Right ventricle myocardium inferior (tissue), 1 donor: Measurements from ENCODE around the gene ZC3H14. TPM values are rescaled to one million over a fixed set of nuclear protein-coding genes. Genes with fewer than 3 reads are reported as not detected.

ENCODE experiments used
- ATAC-seq: fragments of 200-7000 bp; cut with Tn5 transposase; one replicate; pipeline ENCODE4 v1.9.1; 2020; ENCODE audit warnings: mild to moderate bottlenecking, moderate library complexity
- DNase-seq: peaks from one replicate; pipeline ENCODE4 v3.0.0; 2021; ENCODE audit errors: missing footprints
- intact Hi-C: fragments of 100-400 bp; cut with DNase I; formaldehyde crosslinking; loops from one replicate; pipeline ENCODE4 v1.11.0; 2022
- total RNA-seq: library from RNA; stranded (reverse); fragmentation: NEBNext Ultra II Directional; extraction: Animal tissue kit (Norgen Biotek cat#: 25700); gene quantifications from one replicate; pipeline ENCODE4 v1.2.1, GENCODE V29; 2021
- donor health status: DM: no; HTN: yes; CAD: no; lungs with severe emphysema.

ZC3H14 gene
- total RNA-seq, 1 donor from 2014 or later = 38.3 TPM

- intact Hi-C loops = loop anchor here (5.0 kb wide), 1 partner anchor 558 kb away; the partner anchor contains the start of gene GALC
- no peak for ATAC-seq
- no peak for DNase-seq
These were observed 12.8 kb upstream of the ZC3H14 start for GRCh38 chr14:88550078-88550477.

DNA sequence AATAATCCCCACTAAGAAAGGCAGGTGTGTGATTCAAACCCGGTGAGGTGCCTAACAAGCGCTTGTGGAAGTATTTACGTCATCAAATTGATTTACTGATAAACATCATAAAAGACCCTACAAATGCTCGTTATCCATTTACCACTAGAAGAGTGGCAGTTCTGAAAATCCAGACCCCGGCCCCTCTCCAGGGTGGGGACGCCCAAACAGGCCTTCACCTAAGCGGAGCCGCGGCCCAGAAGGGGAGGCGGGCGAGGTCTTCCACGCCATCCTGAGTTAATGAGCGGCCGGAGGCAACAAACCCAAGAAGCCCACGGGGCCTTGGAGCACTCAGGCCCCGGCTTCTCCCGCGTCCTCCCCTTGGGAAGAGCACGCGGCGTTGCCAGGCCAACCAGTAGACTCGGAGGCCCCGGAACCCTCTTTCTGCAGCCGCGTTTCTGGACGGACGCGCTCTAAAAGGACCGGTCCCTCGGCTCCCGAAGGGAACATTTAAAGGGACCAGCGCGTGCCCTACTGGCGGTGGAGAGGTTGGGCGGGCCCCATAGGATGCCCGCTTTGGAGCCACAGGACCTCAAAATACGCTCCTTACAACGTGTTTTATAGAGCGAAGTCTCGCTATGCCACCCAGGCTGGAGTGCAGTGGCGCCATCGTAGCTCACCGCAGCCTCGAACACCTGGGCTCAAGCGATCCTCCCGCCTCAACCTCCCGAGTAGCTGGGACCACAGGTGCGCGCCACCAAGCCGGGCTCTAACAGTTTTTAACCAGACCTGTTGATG, 11.6 kb upstream of the ZC3H14 start:
- ATAC-seq (peak; percentile 81), DNase-seq (peak; percentile 88)
- intact Hi-C loops = loop anchor here (5.0 kb wide), 1 partner anchor 559 kb away; the partner anchor contains the start of gene GALC

DNA sequence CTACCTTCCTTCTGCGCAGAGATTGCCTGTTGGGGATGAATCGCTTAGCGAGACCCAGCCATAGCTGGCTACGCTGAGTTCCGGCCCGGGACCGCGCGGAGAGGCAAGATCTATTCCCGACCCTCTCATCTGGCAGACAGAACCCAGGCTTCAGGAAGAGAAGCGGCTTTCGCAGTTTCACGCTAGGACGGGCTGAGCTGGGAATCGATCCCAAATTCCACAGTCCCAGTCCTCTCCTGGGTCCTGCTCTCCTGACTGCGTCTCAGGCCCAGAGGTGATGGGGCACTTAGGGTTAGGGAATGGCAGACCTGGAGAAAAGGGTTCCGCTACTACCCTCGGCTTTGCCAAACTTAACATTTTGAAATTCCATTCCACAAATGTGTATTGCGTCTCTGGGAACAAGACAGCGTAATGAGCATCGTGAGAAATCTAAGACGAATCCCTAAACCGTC, 10.8 kb upstream of the ZC3H14 start:
- intact Hi-C loops = loop anchor here (5.0 kb wide), 1 partner anchor 560 kb away; the partner anchor contains the start of gene GALC
- DNase-seq (no peak), ATAC-seq (peak; percentile 11)

DNA sequence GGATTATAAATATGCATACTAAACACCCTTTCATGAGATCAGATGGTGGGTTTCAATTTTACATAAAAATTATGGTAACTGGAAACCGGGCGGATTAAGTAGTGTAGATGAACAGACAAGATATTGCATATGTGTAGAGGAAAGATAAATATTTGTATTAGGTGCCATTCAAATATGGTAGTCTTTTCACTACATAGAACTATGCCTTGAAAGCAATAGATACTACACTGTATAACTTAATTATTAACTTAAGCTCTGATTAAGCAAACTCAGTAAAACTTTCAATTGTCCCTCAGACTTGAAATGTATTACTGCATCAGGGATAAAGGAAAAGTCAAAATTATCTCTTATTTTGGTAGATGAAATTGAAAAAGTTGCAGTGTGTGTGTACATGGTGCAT, 10.0 kb upstream of the ZC3H14 start:
- intact Hi-C loops = loop anchor here (5.0 kb wide), 1 partner anchor 561 kb away; the partner anchor contains the start of gene GALC
- no peak for ATAC-seq

DNA sequence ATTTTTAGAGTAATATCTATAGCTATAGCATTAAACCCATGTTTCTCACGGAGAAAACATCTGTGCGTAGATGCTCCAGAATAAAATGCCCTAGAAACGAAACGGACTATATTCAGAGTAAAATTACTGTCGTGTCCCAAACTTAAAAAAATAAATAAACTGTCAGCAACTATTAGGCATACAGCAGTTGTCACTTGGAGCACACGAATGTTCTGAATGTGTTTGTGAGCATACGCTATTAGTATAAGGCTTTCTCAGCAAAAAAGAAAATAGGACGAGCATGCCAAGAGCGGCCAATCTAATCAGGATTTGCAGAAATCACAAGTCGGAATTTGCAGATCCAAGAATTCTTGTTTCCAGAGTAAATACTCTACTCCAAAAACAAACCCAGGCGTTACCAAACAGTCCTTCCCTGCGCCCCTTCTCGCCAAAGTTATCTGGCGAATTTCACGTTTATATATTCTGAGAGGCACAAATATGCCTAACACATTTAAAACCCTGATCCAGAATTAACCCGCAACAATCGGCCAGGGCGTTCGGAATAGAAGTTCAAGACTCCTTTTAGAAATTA, 8.9 kb upstream of the ZC3H14 start:
- no peak for DNase-seq
- ATAC-seq = no peak
- intact Hi-C loops = loop anchor here (5.0 kb wide), 1 partner anchor 562 kb away; the partner anchor contains the start of gene GALC

More for the DNA sequence above, 10.0 kb upstream of the ZC3H14 start:
- DNase-seq = no peak

- ATAC-seq (peak; percentile 93), DNase-seq (peak; percentile 87)
- intact Hi-C loops = loop anchor here (5.0 kb wide), 2 partner anchors 367 to 562 kb away; partner anchors contain the start of gene GALC
These were observed 8.2 kb upstream of the ZC3H14 start, which contains the start of gene PTPN21 for GRCh38 chr14:88554457-88555286. PTPN21 (minus strand) TSS chr14:88555007; CDS start chr14:88550417, 4,590 bp downstream.

- intact Hi-C loops = loop anchor here (5.0 kb wide), 1 partner anchor 369 kb away; no protein-coding TSS in a partner anchor
- ATAC-seq = no peak
- DNase-seq = no peak
These were observed 6.3 kb upstream of the ZC3H14 start for GRCh38 chr14:88556581-88556980.

GRCh38 chr14:88559852-88560251, 3.0 kb upstream of the ZC3H14 start:
- ATAC-seq = no peak
- intact Hi-C loops = loop anchor here (2.0 to 10.0 kb wide), 3 partner anchors 67 to 373 kb away; partner anchors contain the start of gene SPATA7
- no peak for DNase-seq

DNA sequence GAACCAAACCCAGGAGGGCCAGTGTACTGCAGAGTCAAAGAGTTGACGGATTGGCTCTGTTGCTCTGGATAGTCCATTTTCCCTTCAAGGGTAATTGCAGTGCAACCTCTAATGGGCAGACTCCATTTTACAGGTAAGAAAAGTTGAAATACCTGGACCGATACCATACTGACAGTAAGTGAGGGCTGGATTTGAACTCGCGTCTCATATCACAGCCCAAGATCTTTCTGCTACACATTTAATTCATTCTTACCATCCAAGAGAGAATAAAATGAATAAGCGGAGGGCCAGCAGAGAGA, 356 bp upstream of the ZC3H14 start:
- no peak for ATAC-seq

DNA sequence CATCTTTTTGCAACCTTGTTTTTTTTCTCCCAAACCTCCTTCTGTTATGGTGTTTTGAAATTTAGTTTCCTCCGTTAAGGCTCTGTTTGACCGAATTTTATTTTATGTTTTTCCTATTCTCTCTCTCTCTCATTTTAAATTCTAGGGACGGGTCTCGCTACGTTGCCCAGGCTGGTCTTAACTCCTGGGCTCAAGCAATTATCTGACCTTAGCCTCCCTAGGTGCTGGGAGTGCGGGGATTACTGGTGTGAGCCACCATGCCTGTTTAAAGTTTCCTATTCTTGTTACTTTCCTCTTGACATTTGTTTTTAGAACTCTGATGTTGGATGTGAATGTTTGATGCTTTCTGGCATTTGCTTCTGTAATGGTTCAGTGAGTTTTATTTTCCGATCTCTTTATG, 1.0 kb downstream of the ZC3H14 start:
- intact Hi-C loops = loop anchor here (10.0 kb wide), 1 partner anchor 179 kb away; the partner anchor contains the start of gene SPATA7
- DNase-seq (no peak), ATAC-seq (no peak)

More for the DNA sequence above, 356 bp upstream of the ZC3H14 start:
- intact Hi-C loops = loop anchor here (10.0 kb wide), 1 partner anchor 178 kb away; the partner anchor contains the start of gene SPATA7
- no peak for DNase-seq

DNA sequence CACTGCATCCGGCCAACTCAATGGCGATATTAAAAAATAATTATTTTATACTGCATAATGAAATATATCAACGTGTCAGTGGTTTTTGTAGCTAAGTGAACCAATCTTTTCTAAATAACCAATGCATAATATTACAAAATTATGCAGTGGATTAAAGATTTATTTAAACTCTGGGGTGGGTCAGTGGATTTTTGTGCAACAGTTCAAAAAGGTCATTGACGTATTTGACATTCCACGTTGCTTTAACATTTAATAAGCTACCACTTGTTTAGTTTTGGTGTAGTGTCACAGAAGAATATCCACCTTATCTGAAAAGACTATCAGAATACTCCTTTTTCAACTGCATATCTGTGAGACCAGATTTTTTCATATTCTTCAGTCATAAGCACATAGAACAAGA, 2.6 kb downstream of the ZC3H14 start:
- intact Hi-C loops = loop anchor here (10.0 kb wide), 1 partner anchor 181 kb away; the partner anchor contains the start of gene SPATA7
- no peak for DNase-seq
- no peak for ATAC-seq

GRCh38 chr14:88568196-88568595, 5.4 kb downstream of the ZC3H14 start:
- intact Hi-C loops = loop anchor here (10.0 kb wide), 1 partner anchor 183 kb away; the partner anchor contains the start of gene SPATA7
- ATAC-seq (no peak), DNase-seq (no peak)

DNA sequence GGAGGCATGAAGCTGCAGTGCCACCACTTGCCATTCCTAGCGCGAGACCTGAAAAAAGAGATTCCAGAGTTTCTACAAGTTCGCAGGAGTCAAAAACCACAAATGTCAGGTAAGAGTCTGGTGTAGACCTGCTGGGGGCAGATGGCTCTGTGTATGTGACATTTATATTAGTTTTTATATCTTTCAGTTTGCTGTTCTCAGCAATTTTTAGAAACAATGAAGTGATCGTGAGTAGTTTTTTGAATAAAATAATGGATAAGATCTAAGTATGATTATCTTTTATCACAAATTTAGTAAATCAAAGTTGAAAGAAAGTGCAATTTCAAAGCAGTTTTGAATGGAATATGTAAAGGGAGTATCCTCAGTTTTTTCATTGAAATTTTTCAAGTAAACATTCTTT, 9.3 kb downstream of the ZC3H14 start:
- ATAC-seq (no peak), DNase-seq (no peak)
- intact Hi-C loops = no loop called here

DNA sequence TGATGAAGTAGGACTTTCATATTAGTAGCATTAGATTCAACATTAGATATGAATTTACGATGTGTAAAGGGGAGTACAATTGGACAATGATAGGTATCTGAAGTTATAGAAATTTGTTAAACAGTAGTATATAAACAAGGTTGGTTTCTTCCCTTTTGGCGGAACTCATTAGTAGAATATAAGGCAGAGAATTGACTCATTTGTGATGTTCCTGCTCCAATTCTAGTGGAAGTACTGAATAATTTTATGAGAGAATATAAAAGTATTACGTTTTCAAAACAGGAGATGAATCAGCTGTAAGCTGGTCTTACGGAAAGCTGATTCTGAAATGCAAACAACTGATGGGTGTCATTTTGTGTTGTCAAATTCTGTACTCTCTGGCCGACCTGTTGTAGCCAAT, 13.4 kb downstream of the ZC3H14 start:
- DNase-seq (no peak), ATAC-seq (no peak)
- intact Hi-C loops = no loop called here

- ATAC-seq (no peak), DNase-seq (no peak)
- intact Hi-C loops = no loop called here
These were observed 21.6 kb downstream of the ZC3H14 start for GRCh38 chr14:88584451-88584850.

GRCh38 chr14:88588081-88588480, 25.2 kb downstream of the ZC3H14 start:
- ATAC-seq = no peak
- DNase-seq = no peak
- intact Hi-C loops = no loop called here

- ATAC-seq (no peak), DNase-seq (no peak)
- intact Hi-C loops = no loop called here
These were observed 27.3 kb downstream of the ZC3H14 start for GRCh38 chr14:88590173-88590572.

- intact Hi-C loops = no loop called here
- DNase-seq (no peak), ATAC-seq (no peak)
These were observed 29.2 kb downstream of the ZC3H14 start for GRCh38 chr14:88592031-88592430.

- intact Hi-C loops = no loop called here
- DNase-seq = no peak
- no peak for ATAC-seq
These were observed 34.2 kb downstream of the ZC3H14 start for GRCh38 chr14:88597038-88597437.
